Measurements from ENCODE around the gene GPATCH2L.

GRCh38 chr14:76126076-76126475 lies 25.6 kb upstream of the GPATCH2L start:
- TF ChIP-seq POLR2A (IDR thresholded peaks at IDR 0.05; ENCODE audit: low read depth, low read length): no peak
- TF ChIP-seq POLR2AphosphoS5 (IDR thresholded peaks at IDR 0.05; ENCODE audit: low read depth, low read length): no peak
- TF ChIP-seq TAF1 (IDR thresholded peaks at IDR 0.05; ENCODE audit: low read depth, low read length): no peak

Measured in GM12891 (cell line).